K562 (cell line): ENCODE measurements around the gene ISG20L2. TPM values are rescaled to one million over a fixed set of nuclear protein-coding genes. Genes with fewer than 3 reads are reported as not detected.
A peak's percentile ranks its signal among the peaks of the same experiment; 100 is the strongest.

Experiments used
- BRF1 ChIP-seq: IDR thresholded peaks from 3 replicates; pipeline ENCODE4 v1.6.1; 2011; ENCODE audit warnings: borderline replicate concordance, mild to moderate bottlenecking; ENCODE audit not compliant: insufficient read length; ENCODE audit errors: extremely low read depth
- CBX1 ChIP-seq: sonication (generic); IDR thresholded peaks from 2 replicates; pipeline ENCODE4 v1.6.1; 2016; ENCODE audit warnings: antibody characterized with exemption, low read depth, mild to moderate bottlenecking
- CHD7 ChIP-seq: fragments of 200-600 bp; sonication (generic); IDR thresholded peaks from one replicate; pipeline ENCODE4 v1.6.1; 2012; ENCODE audit warnings: mild to moderate bottlenecking, low read depth, low read length, inconsistent platforms
- ELF1 ChIP-seq: fragments of 200-800 bp; sonication (Bioruptor generic); IDR thresholded peaks from 2 replicates; pipeline ENCODE4 v1.6.1; 2016; ENCODE audit warnings: missing genetic modification characterization, missing compliant biosample characterization
- ELF4 ChIP-seq: fragments of 450-650 bp; formaldehyde crosslinking; IDR thresholded peaks from 2 replicates; pipeline ENCODE4 v1.4.0; 2022; ENCODE audit warnings: missing genetic modification characterization
- GATAD2B ChIP-seq: fragments of 450-650 bp; IDR thresholded peaks from 2 replicates; pipeline ENCODE4 v1.6.1; 2017; ENCODE audit warnings: mild to moderate bottlenecking, borderline replicate concordance
- NCOA1 ChIP-seq: fragments of 450-650 bp; IDR thresholded peaks from 2 replicates; pipeline ENCODE4 v1.6.1; 2016; ENCODE audit warnings: low read depth
- NRF1 ChIP-seq, 2 experiments: fragments of 450-650 bp; IDR thresholded peaks in 1 of 2; conservative IDR thresholded peaks in 1 of 2; 2 replicates each; pipeline ENCODE4 v1.6.1; 2014; ENCODE audit warnings: mild to moderate bottlenecking in 2 of 2
- RBBP5 ChIP-seq: fragments of 200-600 bp; sonication (generic); IDR thresholded peaks from 2 replicates; pipeline ENCODE4 v1.6.1; 2012; ENCODE audit warnings: borderline replicate concordance, mild to moderate bottlenecking, low read length, control low read depth, inconsistent platforms; ENCODE audit not compliant: insufficient read depth, poor library complexity, severe bottlenecking
- VEZF1 ChIP-seq: fragments of 200-800 bp; sonication (Bioruptor generic); IDR thresholded peaks from 2 replicates; pipeline ENCODE4 v1.6.1; 2017; ENCODE audit warnings: missing genetic modification characterization, missing compliant biosample characterization
- ZNF583 ChIP-seq: fragments of 250-450 bp; sonication (Bioruptor Pico); IDR thresholded peaks from 2 replicates; pipeline ENCODE4 v1.4.0; 2020
- ZNF695 ChIP-seq: fragments of 450-650 bp; formaldehyde crosslinking; IDR thresholded peaks from 2 replicates; pipeline ENCODE4 v1.4.0; 2020; ENCODE audit warnings: mild to moderate bottlenecking, moderate library complexity
- polyA plus RNA-seq, 8 experiments: library from polyadenylated mRNA; depleted of rRNA in 4 of 8; stranded (reverse) in 5 of 8; unstranded in 3 of 8; fragments of >200 nt; fragmentation: Nextera tagmentation in 2 of 8; fragmentation: Illumina TruSeq in 1 of 8; extraction: Ambion mirVana in 2 of 8; extraction: Trizol in 1 of 8; gene quantifications; 2 replicates each; pipeline versions ENCODE4 v1.2.1 to v1.2.3, GENCODE V29; 2011 to 2014; ENCODE audit warnings: inconsistent platforms in 1 of 8, missing spikeins in 1 of 8
- total RNA-seq, 7 experiments: library from RNA; depleted of rRNA in 6 of 7; stranded (reverse); fragments of >200 nt in 6 of 7; fragmentation: Illumina TruSeq in 2 of 7; extraction: Trizol in 2 of 7; gene quantifications; 2 replicates each; pipeline versions ENCODE4 v1.2.1 to v1.2.3, GENCODE V29; 2011 to 2021; ENCODE audit warnings: low replicate concordance in 1 of 7
- TF ChIP-seq, protein P1 (sequence below): fragments of 450-650 bp; formaldehyde crosslinking; IDR thresholded peaks from 2 replicates; pipeline ENCODE4 v1.4.0; 2020; ENCODE audit warnings: mild to moderate bottlenecking, mixed read lengths

ISG20L2 gene
- total and polyA plus RNA-seq, 9 of the 15 experiments (the other 6 are each of a cell fraction or from before 2014, with no cell fraction given), result 21.3 to 130 (median 50.3) TPM

GRCh38 chr1:156767101-156767878, 38.7 kb upstream of the ISG20L2 start, which contains the start of gene PRCC (continued):
- TF ChIP-seq CHD7 (no peak), ZNF695 (no peak), RBBP5 (peak; percentile 94), CBX1 (0 out of 2 replicates have a peak, but pooled peaks have one; percentile 8), VEZF1 (peak; percentile 80), NRF1 (conservative IDR thresholded peaks at IDR 0.05 in 1 of 2, IDR thresholded peaks at IDR 0.05 in 1 of 2) (peak; percentile 80 to 84), NCOA1 (peak; percentile 34; the same call in 1 of the 2 replicates), BRF1 (no peak), ELF1 (tag) (peak; percentile 87), ELF4 (CRISPR knock-in tag) (no peak), GATAD2B (no peak; the same call in 1 of the 2 replicates), ZNF583 (CRISPR knock-in tag) (no peak)
- TF ChIP-seq, protein P1, sequence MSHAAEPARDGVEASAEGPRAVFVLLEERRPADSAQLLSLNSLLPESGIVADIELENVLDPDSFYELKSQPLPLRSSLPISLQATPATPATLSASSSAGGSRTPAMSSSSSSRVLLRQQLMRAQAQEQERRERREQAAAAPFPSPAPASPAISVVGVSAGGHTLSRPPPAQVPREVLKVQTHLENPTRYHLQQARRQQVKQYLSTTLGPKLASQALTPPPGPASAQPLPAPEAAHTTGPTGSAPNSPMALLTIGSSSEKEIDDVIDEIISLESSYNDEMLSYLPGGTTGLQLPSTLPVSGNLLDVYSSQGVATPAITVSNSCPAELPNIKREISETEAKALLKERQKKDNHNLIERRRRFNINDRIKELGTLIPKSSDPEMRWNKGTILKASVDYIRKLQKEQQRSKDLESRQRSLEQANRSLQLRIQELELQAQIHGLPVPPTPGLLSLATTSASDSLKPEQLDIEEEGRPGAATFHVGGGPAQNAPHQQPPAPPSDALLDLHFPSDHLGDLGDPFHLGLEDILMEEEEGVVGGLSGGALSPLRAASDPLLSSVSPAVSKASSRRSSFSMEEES (CRISPR knock-in tag), result no peak
